PC-3 (cell line): ENCODE data around the gene NEU2. TPM values are rescaled to one million over a fixed set of nuclear protein-coding genes. Genes with fewer than 3 reads are reported as not detected.

ENCODE experiments used
- ATAC-seq: fragments of 200-7000 bp; cut with Tn5 transposase; 2 replicates; pipeline ENCODE4 v1.9.1; 2020; ENCODE audit warnings: mild to moderate bottlenecking, moderate library complexity
- BruUV-seq: library from RNA; stranded (reverse); fragments of 400-500 nt; replicated peaks from 2 replicates; lab custom pipeline; 2021; lab: Mats Ljungman, UMichigan
- CTCF ChIA-PET: fragments of 300-600 bp; sonication (Branson Sonifier 250); formaldehyde crosslinking; loops from one replicate; lab custom pipeline; 2022; ENCODE audit warnings: antibody characterized with exemption; lab: Charles Lee
- POLR2A ChIA-PET: fragments of 300-600 bp; sonication (Branson Sonifier 250); formaldehyde crosslinking; loops from one replicate; lab custom pipeline; 2022; ENCODE audit warnings: antibody characterized with exemption; ENCODE audit not compliant: unreplicated experiment; lab: Charles Lee
- DNase-seq: peaks from one replicate; pipeline ENCODE4 v3.0.0-alpha.2; 2015
- H2AFZ ChIP-seq: fragments of 300-600 bp; sonication (generic); 2 replicates; pipeline ENCODE4 v1.6.0; 2016; ENCODE audit warnings: antibody characterized with exemption, low read length
- H3F3A ChIP-seq: fragments of 300-600 bp; sonication (generic); one replicate; pipeline ENCODE4 v1.6.0; 2017; ENCODE audit warnings: antibody characterized with exemption, low read length, control low read depth, mild to moderate bottlenecking; ENCODE audit not compliant: unreplicated experiment
- H3K27ac ChIP-seq: fragments of 300-600 bp; sonication (generic); 2 replicates; pipeline ENCODE4 v1.5.1; 2016; ENCODE audit warnings: mild to moderate bottlenecking, low read length
- H3K27me3 ChIP-seq: fragments of 300-600 bp; sonication (generic); 2 replicates; pipeline ENCODE4 v1.6.1; 2016; ENCODE audit warnings: low read length, mixed read lengths
- H3K36me3 ChIP-seq: fragments of 300-600 bp; sonication (generic); 2 replicates; pipeline ENCODE4 v1.6.1; 2016; ENCODE audit warnings: low read depth, mixed run types, low read length, mixed read lengths
- H3K4me1 ChIP-seq: fragments of 300-600 bp; sonication (generic); 2 replicates; pipeline ENCODE4 v1.5.1; 2016; ENCODE audit warnings: low read length; ENCODE audit not compliant: insufficient read depth
- H3K4me2 ChIP-seq: fragments of 300-600 bp; sonication (generic); 2 replicates; pipeline ENCODE4 v1.6.0; 2016; ENCODE audit warnings: low read length
- H3K4me3 ChIP-seq: fragments of 300-600 bp; sonication (generic); 2 replicates; pipeline ENCODE4 v1.5.1; 2016; ENCODE audit warnings: mild to moderate bottlenecking, low read length, mixed read lengths
- H3K79me2 ChIP-seq: fragments of 300-600 bp; sonication (generic); 2 replicates; pipeline ENCODE4 v1.6.1; 2017; ENCODE audit warnings: low read length, mixed read lengths
- H3K9ac ChIP-seq: fragments of 300-600 bp; sonication (generic); 2 replicates; pipeline ENCODE4 v1.6.0; 2016; ENCODE audit warnings: mild to moderate bottlenecking, low read length
- H3K9me2 ChIP-seq: fragments of 300-600 bp; sonication (generic); replicated peaks from 2 replicates; pipeline ENCODE4 v1.6.1; 2016; ENCODE audit warnings: mixed run types, low read length, mixed read lengths
- H3K9me3 ChIP-seq: fragments of 300-600 bp; sonication (generic); 2 replicates; pipeline ENCODE4 v1.6.1; 2016; ENCODE audit warnings: low read length, mixed read lengths
- H4K20me1 ChIP-seq: fragments of 300-600 bp; sonication (generic); 2 replicates; pipeline ENCODE4 v1.6.1; 2016; ENCODE audit warnings: low read length, mixed read lengths
- EZH2 ChIP-seq: fragments of 300-600 bp; sonication (generic); IDR thresholded peaks from one replicate; pipeline ENCODE4 v1.6.1; 2017; ENCODE audit warnings: antibody characterized with exemption, mild to moderate bottlenecking, low read length; ENCODE audit not compliant: unreplicated experiment
- EZH2phosphoT487 ChIP-seq: fragments of 300-600 bp; sonication (generic); IDR thresholded peaks from 2 replicates; pipeline ENCODE4 v1.6.1; 2018; ENCODE audit warnings: mild to moderate bottlenecking, antibody characterized with exemption, low read length, borderline replicate concordance
- intact Hi-C: fragments of 100-400 bp; cut with micrococcal nuclease; formaldehyde crosslinking; loops from 2 replicates; pipeline ENCODE4 v1.9.0; 2023
- total RNA-seq: library from RNA; depleted of rRNA; stranded (reverse); fragments of >200 nt; gene quantifications from 2 replicates; pipeline ENCODE4 v1.2.3, GENCODE V29; 2014
- TF ChIP-seq, protein P1 (sequence below): fragments of 300-600 bp; sonication (generic); conservative IDR thresholded peaks from 2 replicates; pipeline ENCODE4 v1.5.1; 2017; ENCODE audit warnings: antibody characterized with exemption, low read depth, mild to moderate bottlenecking, low read length

The NEU2 gene
- total RNA-seq, 1 experiment from 2014 or later, result 4.5 TPM

GRCh38 chr2:233055362-233055761 lies 22.9 kb downstream of the NEU2 start:
- POLR2A ChIA-PET, result no interaction called here
- intact Hi-C loops, result loop anchor here (10.0 kb wide), 1 partner anchor 181 kb away; the partner anchor contains the start of gene SNORC

DNA sequence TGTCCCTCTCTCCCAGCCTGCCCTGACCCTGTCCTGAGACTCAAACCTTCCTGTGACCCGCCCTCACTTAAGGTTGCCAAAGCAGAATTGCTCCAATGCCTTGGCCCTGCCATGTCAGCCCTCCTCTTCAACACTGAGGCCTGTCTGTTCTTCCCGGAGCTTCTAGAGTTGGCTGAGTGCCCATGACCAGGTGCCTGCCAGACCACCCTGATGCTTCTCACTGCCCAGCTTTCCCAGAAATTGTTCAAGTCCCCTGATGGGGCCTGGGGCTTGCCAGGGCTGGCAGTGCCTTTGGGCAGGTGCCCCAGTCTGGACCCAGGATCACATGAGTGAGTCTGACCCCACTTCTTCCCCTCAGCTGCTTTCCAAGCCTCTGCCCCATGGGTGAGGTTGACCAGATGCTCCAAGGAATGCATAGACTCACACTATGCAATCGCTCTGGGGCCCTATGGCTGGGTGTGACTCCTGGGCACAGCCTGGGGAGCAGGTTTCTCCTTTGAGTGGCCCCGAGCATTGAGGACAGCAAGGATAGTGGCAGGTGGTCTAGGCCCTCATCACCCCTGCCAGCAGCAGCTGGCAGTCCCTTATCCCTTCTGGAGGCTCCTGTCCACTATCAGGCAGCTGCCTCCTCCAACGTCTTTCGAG lies 24.6 kb downstream of the NEU2 start:
- H3K27ac ChIP-seq, result no peak overlapping the region
- peaks cover 3% of the 10 kb centered on the region for H3F3A ChIP-seq
- DNase-seq (no peak), ATAC-seq (no peak)
- no peaks in the 10 kb centered on the region for H3K9me2 ChIP-seq
- no peaks in the 10 kb centered on the region for H4K20me1 ChIP-seq
- H2AFZ ChIP-seq, result no peak overlapping the region
- H3K4me2 ChIP-seq, result no peak overlapping the region
- H3K79me2 ChIP-seq, result no peaks in the 10 kb centered on the region
- H3K9ac ChIP-seq, result no peak overlapping the region
- TF ChIP-seq EZH2phosphoT487 (no peak), EZH2 (no peak)
- TF ChIP-seq, protein P1, sequence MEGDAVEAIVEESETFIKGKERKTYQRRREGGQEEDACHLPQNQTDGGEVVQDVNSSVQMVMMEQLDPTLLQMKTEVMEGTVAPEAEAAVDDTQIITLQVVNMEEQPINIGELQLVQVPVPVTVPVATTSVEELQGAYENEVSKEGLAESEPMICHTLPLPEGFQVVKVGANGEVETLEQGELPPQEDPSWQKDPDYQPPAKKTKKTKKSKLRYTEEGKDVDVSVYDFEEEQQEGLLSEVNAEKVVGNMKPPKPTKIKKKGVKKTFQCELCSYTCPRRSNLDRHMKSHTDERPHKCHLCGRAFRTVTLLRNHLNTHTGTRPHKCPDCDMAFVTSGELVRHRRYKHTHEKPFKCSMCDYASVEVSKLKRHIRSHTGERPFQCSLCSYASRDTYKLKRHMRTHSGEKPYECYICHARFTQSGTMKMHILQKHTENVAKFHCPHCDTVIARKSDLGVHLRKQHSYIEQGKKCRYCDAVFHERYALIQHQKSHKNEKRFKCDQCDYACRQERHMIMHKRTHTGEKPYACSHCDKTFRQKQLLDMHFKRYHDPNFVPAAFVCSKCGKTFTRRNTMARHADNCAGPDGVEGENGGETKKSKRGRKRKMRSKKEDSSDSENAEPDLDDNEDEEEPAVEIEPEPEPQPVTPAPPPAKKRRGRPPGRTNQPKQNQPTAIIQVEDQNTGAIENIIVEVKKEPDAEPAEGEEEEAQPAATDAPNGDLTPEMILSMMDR, result no peak
- H3K36me3 ChIP-seq, result peaks cover 2% of the 10 kb centered on the region; the same call in 1 of the 2 replicates
- H3K27me3 ChIP-seq, result no peaks in the 10 kb centered on the region
- H3K9me3 ChIP-seq, result no peaks in the 10 kb centered on the region
- no peak overlapping the region for H3K4me3 ChIP-seq
- ChIA-PET CTCF (no interaction called here), POLR2A (no interaction called here)
- no TSS peak for BruUV-seq
- H3K4me1 ChIP-seq, result peaks cover 20% of the 10 kb centered on the region
- intact Hi-C loops, result loop anchor here (10.0 kb wide), 1 partner anchor 182 kb away; the partner anchor contains the start of gene SNORC

More at GRCh38 chr2:233055362-233055761, 22.9 kb downstream of the NEU2 start:
- H3K4me3 ChIP-seq, result no peak overlapping the region
- TF ChIP-seq EZH2, result no peak
- TF ChIP-seq, protein P1, result no peak
- TF ChIP-seq EZH2phosphoT487, result no peak
- H3K9me2 ChIP-seq, result no peaks in the 10 kb centered on the region
- DNase-seq (no peak), ATAC-seq (no peak)
- peaks cover 2% of the 10 kb centered on the region; the same call in 1 of the 2 replicates for H3K36me3 ChIP-seq
- no TSS peak for BruUV-seq
- H4K20me1 ChIP-seq, result no peaks in the 10 kb centered on the region
- no peaks in the 10 kb centered on the region for H3K27me3 ChIP-seq
- no peaks in the 10 kb centered on the region for H3K9me3 ChIP-seq
- peaks cover 4% of the 10 kb centered on the region for H3F3A ChIP-seq
- H3K27ac ChIP-seq, result no peak overlapping the region
- H2AFZ ChIP-seq, result no peak overlapping the region
- CTCF ChIA-PET, result interaction anchor here (0.6 kb wide), 1 partner anchor 24 kb away, joined by 3 read pairs; no protein-coding TSS in a partner anchor
- H3K4me1 ChIP-seq, result peaks cover 38% of the 10 kb centered on the region
- H3K9ac ChIP-seq, result no peak overlapping the region
- H3K4me2 ChIP-seq, result no peak overlapping the region
- no peaks in the 10 kb centered on the region for H3K79me2 ChIP-seq
